Measurements from ENCODE around the gene CLCN1. TPM values are rescaled to one million over a fixed set of nuclear protein-coding genes. Genes with fewer than 3 reads are reported as not detected.

CLCN1 gene
- polyA plus RNA-seq, 3 donors: 0.07 TPM; not detected in 2

- 54 to 86% (median 60%) methylated on average over 7 of the region's 7 CpGs for WGBS, 3 donors
- no peak overlapping the region for H3K27ac ChIP-seq (ENCODE audit: low read depth, low read length)
These were observed 59.6 kb downstream of the CLCN1 start for GRCh38 chr7:143375298-143376034.

GRCh38 chr7:143376396-143376795 is 60.5 kb downstream of the CLCN1 start:
- no peak overlapping the region for H3K27ac ChIP-seq (ENCODE audit: low read depth, low read length)
- WGBS, 3 donors: 69 to 74% (median 71%) methylated on average over 5 of the region's 5 CpGs

DNA sequence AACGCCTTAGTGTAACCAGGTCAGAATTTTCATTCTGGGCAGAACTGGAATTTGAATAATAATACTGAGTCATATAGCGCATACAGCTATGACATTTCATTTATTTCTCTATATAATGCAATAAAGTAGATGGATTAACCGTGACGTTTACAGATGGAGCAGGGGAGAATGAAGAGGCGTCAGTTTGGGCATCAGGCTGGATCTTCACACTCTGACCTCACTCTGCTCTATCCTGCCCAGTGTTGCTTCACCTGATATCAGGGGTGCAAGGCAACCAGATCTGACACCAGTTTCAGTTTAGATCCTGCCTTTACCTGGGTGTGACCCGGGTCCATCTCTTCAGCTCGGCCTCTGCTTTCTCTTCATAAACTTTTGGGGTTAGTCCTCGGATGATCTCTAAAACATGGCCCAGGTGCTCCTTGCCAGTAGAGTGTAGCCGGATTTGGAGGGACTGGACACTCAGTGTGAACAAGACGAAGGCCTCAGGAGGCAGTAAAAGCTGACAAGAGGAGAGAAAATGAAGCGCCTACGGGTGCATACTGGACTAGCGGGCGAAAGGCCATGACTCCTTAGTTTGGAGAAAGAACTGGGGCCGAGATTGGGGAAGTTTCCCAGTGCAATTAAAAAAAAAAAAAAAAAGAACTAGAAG is 63.8 kb downstream of the CLCN1 start:
- peak overlapping the region; percentile 70 for H3K27ac ChIP-seq (ENCODE audit: low read depth, low read length)
- WGBS, 3 donors: 23 to 36% (median 24%) methylated on average over 15 of the region's 15 CpGs

DNA sequence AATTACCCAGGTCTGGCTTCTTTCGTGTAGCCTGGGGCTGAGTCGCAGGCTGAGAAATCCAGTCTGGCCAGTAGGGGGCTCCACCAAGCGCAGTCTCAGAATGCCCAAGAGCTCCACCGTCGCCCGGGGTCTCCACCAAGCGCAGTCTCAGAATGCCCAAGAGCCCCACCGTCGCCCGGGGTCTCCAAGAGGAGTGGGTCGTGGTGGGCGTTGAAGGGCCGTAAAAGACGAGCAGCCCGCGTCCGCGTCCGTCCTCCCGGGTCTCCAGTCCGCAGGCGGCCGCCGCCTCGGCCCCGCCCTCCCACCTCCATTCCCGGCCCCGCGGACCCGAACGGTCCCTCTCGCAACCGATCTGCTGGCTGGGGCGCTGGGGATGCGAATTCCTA is 64.3 kb downstream of the CLCN1 start:
- H3K27ac ChIP-seq (ENCODE audit: low read depth, low read length): peak overlapping the region; percentile 95
- 0 to 1% (median 0%) methylated on average over 34 to 35 of the region's 35 CpGs for WGBS, 3 donors

DNA sequence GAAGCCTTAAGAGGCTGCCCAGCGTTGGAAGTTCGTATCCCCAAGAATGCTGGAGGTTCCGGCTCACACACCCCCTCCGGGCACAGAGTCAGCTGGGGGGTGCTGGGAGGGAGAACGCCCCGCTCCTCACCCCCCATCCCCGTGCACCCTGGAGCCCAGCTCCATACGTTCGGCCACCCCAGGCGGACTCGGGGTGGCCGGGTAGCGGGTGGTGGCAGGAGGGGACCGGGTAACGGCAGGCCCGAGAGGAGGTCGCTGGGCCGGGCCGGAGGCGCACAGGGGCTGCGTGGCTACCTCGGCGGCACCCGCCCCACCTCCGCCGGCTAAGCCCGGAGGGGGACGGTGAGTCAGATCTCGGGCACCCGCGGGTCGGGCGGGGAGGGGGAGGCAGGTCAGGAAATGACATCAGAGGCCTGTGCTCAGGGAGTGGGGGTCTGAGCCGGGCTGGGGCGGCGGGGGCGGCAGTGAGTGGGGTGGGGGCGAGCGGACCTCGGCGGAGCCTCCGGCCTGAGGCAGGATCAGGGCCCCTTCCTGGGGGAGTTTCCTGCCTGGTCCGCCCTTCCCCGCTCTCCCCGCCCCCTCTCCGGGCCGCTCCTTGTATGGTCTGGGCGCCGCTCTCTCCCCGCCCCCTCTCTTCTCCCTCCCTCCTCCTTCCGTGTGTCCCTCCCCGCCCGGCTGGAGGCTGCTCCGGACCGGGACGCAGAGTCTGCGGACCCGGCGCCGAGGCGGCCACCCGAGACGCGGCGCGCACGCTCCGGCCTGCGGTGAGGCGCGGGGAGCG is 64.9 kb downstream of the CLCN1 start, which contains the start of gene ZYX:
Gene ZYX, plus strand, starts transcription at position 700 of the 781 bp plus-strand sequence. CDS start 227 bp downstream, outside the sequence.
- peak within 1 kb of the TSS; percentile 95 for H3K27ac ChIP-seq (ENCODE audit: low read depth, low read length)
- WGBS, 3 donors: 0 to 1% (median 1%) methylated on average over 27 to 66 of the region's 72 CpGs

GRCh38 chr7:143381427-143382125 is 65.7 kb downstream of the CLCN1 start:
- peak overlapping the region; percentile 95 for H3K27ac ChIP-seq (ENCODE audit: low read depth, low read length)
- WGBS, 3 donors: 1 to 2% (median 1%) methylated on average over 55 to 64 of the region's 64 CpGs

DNA sequence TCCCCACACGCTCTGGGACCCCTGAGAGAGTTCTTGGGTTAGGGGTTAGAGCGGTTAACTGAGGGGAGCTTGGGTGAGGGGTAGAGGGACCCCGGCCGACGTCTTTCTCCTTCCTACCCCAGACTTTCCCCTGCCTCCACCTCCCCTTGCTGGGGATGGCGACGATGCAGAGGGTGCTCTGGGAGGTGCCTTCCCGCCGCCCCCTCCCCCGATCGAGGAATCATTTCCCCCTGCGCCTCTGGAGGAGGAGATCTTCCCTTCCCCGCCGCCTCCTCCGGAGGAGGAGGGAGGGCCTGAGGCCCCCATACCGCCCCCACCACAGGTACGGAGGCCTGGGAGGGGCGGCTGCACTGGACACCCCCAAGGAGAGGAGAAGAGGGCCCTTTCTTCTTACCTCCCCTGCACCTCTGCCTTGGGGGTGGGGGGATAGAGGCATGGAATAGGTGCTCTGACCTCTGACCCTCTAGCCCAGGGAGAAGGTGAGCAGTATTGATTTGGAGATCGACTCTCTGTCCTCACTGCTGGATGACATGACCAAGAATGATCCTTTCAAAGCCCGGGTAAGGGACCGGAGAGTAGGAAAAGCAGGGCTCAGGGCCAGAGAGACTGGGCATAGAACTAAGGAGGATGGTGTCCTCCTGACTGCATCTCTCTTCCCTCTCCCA is 66.3 kb downstream of the CLCN1 start:
- no peak overlapping the region for H3K27ac ChIP-seq (ENCODE audit: low read depth, low read length)
- WGBS, 3 donors: 10 to 62% (median 16%) methylated on average over 20 to 21 of the region's 21 CpGs

- 76 to 90% (median 77%) methylated on average over 15 of the region's 15 CpGs for WGBS, 3 donors
- no peak overlapping the region for H3K27ac ChIP-seq (ENCODE audit: low read depth, low read length)
These were observed 67.1 kb downstream of the CLCN1 start for GRCh38 chr7:143382791-143383641.

DNA sequence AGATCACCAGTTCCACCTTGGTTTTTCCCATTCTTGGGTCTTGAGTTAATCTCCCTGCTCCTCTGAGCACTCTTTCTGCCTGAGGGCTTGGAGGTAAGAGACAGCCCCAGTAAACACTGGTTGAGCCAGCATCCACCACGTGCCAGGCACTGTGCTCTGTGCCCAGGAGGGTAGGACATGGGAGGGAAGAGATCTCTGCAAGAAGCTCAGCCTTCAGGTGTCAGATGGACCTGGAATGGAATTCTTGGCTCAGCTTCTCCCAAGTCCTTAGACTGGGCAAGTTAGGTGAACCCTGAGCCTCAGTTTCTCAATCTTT is 67.7 kb downstream of the CLCN1 start:
- H3K27ac ChIP-seq (ENCODE audit: low read depth, low read length): no peak overlapping the region
- WGBS, 3 donors: 63 to 92% (median 76%) methylated on average over 1 of the region's 1 CpG

DNA sequence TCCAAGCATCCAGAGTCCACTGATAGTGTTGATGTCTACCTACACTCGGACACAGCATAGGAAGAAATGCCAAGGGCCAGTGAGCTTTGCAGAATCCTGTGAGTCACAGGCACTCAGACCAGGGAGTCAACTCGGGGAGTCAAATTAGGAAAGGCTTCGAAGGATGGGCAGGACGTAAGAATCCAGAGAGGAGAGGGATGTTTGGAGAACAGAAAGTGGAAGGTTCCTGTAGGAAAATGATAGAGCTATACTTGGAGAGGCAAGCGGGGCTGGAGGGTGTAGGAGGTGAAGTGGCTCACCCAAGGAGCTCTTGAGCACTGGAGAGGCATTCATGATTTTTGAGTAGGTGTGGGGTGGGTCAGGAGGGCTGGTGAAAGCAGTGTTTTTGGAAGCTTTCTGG is 68.2 kb downstream of the CLCN1 start:
- H3K27ac ChIP-seq (ENCODE audit: low read depth, low read length): no peak overlapping the region
- WGBS, 3 donors: 36 to 75% (median 39%) methylated on average over 5 of the region's 5 CpGs

DNA sequence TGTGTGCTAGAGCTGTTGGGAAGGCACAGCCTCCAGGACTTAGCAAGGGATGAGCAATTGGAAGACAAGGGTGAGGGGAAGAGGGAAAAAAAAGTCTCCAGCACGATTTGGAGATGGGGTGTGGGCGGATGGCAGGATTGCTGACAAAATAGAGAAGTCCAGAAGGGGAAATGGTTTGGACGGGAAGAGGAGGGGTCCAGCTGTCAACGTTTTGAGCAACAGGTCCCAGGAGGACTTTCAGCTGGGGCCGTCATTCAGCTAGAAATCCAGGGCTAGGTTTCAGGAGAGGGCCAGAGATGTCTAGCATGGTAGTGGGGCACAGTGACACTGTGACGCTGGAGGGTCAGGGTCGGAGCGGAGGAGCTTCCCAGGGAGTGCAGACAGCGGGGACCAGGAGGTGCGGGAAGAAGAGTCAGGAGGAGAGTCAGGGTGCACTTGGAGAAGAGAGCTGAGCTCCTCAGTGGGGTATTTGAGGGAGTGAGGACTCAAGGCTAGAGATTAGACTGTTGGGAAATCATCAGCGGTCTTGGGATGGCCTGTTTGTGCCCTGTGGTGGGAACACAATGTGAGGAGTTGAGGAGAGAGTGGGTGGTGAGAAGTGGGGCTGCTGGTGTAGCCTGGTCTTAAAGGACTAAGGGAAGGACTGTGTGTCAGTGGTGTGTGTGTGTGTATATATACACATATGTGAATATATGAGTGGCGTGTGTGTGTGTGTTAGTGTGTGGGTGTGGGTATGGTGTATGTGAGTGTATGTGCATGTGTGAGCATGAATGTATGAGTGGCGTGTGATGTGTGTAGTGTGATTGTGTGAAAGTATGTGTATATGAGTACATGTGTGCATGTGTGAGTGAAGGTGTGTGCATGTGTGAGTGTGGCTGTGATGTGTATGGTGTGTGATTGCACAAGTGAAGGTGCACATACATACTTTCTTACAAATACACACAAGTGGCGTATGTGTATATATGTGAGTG is 69.0 kb downstream of the CLCN1 start:
- 43 to 75% (median 45%) methylated on average over 14 of the region's 14 CpGs for WGBS, 3 donors
- no peak overlapping the region for H3K27ac ChIP-seq (ENCODE audit: low read depth, low read length)

DNA sequence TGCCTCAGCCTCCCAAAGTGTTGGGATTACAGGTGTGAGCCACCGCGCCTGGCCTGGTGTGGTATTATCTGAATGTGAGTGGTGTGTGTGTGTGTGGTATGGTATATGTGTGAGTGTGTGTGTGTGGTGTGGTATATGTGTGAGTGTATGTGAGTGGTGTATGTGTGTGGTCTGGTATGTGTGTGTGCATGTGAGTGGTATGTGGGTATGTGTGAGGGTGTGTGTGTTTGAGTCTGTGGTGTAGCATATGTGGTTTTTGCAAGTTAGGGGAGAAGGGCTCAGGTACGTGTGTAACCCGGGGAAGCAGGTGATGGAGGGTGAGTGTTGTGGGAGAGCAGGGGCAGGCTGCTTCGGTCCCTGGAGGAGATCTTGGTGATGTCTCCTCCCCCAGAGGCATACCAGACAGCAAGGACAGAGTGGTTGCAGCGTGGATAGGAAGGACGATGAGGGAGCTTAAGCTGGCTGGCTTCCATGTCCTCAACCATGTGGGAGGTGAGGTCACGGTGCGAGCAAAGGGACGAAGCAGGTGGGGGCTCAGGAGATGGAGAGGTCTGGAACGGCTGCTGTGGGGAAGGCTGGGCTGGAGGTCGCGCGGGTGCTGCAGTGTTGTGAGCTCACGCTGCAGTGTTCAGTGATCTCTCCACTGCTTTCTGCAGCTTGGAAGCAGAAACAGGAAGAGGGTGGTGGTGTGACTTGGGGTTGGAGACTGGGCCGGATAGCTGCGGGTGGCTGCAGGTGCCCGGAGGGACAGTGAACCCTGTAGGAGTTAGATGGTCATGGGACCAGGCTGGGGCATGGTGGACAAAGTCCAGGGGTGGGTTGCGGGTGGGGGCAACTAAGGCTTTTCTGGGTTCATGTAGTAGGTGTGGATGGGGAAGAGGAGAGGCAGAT is 70.2 kb downstream of the CLCN1 start:
- WGBS, 3 donors: 28 to 68% (median 36%) methylated on average over 19 of the region's 19 CpGs
- no peak overlapping the region for H3K27ac ChIP-seq (ENCODE audit: low read depth, low read length)

GRCh38 chr7:143387156-143387975 is 71.5 kb downstream of the CLCN1 start:
- 86 to 87% (median 86%) methylated on average over 23 of the region's 23 CpGs for WGBS, 3 donors
- no peak overlapping the region for H3K27ac ChIP-seq (ENCODE audit: low read depth, low read length)

DNA sequence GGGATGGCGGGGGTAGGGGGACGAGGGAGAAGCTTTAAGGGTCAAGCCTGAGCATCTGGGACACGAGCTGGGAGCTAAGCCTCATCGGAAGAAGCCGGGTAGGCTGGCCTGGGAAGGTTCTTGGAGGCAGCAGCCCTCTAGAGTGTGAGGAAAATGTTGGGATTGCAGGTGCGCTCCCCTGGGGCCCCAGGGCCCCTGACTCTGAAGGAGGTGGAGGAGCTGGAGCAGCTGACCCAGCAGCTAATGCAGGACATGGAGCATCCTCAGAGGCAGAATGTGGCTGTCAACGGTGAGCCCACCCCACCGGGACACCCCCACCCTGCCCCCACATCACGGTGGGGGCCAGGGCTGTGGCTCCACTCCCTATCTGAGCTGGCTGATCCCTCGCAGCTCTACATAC is 72.1 kb downstream of the CLCN1 start:
- H3K27ac ChIP-seq (ENCODE audit: low read depth, low read length): no peak overlapping the region
- 80 to 92% (median 85%) methylated on average over 9 to 10 of the region's 10 CpGs for WGBS, 3 donors
